ENCODE data around the gene QRSL1.
"Not testable (repeated sequence)": the region's sequence is repeated elsewhere in the genome, so short reads cannot be mapped to it uniquely, and the experiment has no call there.

The QRSL1 gene

DNA sequence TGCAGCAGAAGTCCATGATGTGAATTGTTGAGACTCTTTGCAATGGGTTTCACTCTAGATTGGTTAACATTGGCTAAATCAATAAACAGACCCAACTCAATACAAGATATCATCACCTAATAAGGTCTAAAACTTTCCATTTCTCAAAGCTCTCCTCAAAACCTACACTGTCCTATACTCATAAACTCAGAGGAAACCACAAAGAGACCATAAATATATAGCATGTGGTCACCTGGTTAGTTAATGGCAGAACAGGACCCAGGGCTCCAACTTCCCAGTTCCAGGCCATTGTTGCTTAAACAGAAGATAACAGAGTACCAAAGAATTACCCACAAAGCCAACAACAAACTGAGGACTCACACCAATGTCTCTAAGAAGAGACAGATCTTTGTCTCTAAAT lies 12.1 kb upstream of the QRSL1 start:
- Mint-ChIP-seq H3K27ac (no peak overlapping the region), H3K9me3 (no peaks in the 10 kb centered on the region), H3K4me1 (peaks cover 27% of the 10 kb centered on the region), H3K27me3 (no peaks in the 10 kb centered on the region), H3K4me3 (no peak overlapping the region)
- DNase-seq = no peak
- no peak for ATAC-seq

DNA sequence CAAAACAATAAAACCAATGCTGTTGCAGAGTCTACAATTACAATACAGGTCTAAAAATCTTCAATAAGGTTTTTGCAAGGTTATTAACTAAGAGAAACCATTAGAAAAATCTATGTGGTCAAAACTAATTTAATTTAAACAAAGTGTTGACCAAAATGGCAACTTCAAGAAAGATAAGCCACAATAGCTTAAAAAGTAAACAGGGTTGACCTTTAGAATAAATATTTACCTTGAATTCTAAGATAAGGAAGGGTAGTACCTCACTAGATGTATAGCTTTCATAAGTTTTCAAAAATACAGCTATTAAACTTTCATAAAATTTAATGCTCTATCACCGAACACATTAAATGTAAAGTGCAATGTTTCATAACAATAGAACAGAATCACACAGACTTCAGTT lies 11.5 kb upstream of the QRSL1 start:
- Mint-ChIP-seq H3K27me3 (no peaks in the 10 kb centered on the region), H3K27ac (no peak overlapping the region)

DNA sequence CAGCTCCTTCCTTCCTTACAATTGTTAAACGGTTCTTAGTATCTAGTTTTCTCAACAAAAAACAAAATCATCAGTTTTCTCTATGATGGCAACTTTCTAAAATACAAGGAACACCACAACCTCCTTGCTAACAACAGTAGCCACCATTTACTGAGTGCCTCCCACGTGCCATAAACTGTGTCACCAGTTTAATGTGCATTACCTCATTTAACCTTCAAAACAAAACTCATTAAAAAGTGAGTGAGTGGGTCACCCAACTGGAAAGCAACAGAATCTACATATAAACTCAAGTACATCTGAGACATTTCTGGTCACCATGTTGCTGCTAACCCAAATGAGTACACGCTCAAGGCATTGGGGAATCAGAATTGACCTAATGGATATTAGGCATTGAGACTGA lies 11.1 kb upstream of the QRSL1 start:
- Mint-ChIP-seq H3K27me3 (no peaks in the 10 kb centered on the region), H3K4me3 (no peak overlapping the region), H3K9me3 (no peaks in the 10 kb centered on the region), H3K27ac (no peak overlapping the region), H3K4me1 (peaks cover 16% of the 10 kb centered on the region)
- DNase-seq = no peak
- no peak for ATAC-seq

More for the DNA sequence above, 11.5 kb upstream of the QRSL1 start:
- peaks cover 21% of the 10 kb centered on the region for H3K4me1 Mint-ChIP-seq
- no peaks in the 10 kb centered on the region for H3K9me3 Mint-ChIP-seq
- H3K4me3 Mint-ChIP-seq = no peak overlapping the region
- ATAC-seq (no peak), DNase-seq (no peak)

DNA sequence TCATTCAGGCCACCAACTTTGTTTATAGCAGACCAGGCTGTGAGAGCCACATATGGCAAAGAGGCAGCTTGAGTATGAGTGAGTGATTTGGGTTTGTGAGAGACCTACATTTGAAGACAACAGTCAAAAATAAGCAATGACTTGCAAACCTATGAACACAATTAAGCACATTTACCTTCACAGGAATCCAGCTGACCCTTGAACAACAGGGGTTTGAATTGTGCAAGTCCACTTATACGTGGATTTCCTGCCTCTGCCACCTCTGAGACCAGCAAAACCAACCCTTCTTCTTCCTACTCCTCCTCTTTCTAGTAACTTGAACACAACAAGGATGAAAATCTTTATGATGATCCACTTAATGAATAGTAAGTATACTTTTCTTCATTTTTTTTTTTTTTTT lies 10.2 kb upstream of the QRSL1 start:
- H3K27ac Mint-ChIP-seq = no peak overlapping the region
- peaks cover 7% of the 10 kb centered on the region for H3K4me1 Mint-ChIP-seq
- H3K9me3 Mint-ChIP-seq = no peaks in the 10 kb centered on the region
- DNase-seq = no peak
- no peaks in the 10 kb centered on the region for H3K27me3 Mint-ChIP-seq
- ATAC-seq = no peak
- no peak overlapping the region for H3K4me3 Mint-ChIP-seq

DNA sequence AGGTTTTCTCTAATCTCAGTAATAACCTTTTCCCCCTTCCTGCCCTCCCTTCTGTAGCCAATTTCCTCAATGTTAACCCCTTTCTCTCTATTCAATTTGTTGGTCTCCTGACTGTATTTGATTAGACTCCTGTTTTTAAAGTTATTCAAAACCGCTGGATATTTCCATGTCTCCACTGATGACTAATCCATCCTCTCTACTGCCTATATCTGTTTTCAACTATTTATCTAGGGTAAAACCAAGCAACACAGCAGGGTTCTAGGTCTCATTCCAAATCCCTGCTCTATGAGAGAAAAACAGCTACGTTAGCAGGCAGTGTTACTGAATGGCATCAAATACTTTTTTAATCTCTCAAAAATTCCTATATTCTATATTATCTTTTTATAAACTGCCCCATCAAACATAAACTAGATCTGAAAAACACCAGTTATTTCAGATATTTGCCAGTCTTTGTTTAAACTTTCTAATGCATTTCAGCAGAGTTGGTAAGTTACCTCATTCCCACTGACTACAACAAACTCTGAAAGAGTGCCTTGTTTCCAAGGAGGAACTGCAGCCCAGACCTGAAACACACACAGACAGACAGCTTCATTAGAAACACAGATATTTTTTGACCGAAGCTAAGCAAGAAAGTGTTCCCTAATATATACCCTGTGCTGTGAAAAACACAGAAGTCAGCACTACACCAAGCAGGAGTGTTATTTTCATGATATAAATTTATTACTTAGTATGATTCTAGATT lies 8.3 kb upstream of the QRSL1 start:
- H3K27ac Mint-ChIP-seq = no peak overlapping the region

DNA sequence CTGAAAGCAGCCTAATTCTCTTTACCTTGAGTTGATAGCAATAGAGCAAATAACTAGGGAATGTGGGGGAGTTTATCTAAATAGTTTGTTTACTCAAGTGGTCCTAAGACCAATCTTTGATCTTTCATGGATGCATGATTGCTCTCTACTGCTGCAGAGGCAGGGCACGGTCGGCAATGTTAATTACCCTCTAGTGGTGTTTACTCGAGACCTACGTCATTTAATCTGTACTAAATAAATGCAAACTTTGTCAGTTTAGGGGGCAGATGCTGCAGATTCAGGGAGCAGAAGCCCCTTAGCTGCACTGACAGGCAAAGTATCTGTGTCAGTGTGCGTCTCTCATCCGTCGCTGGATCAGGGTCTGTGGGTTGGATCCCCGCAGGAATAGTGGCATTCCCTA lies 7.0 kb upstream of the QRSL1 start:
- Mint-ChIP-seq H3K27ac (no peak overlapping the region), H3K4me1 (peaks cover under 1% of the 10 kb centered on the region), H3K4me3 (no peak overlapping the region), H3K27me3 (no peaks in the 10 kb centered on the region), H3K9me3 (no peaks in the 10 kb centered on the region)
- DNase-seq (no peak), ATAC-seq (no peak)

More for the DNA sequence above, 8.3 kb upstream of the QRSL1 start:
- H3K27me3 Mint-ChIP-seq = no peaks in the 10 kb centered on the region
- ATAC-seq (no peak), DNase-seq (no peak)
- no peaks in the 10 kb centered on the region for H3K9me3 Mint-ChIP-seq
- no peak overlapping the region for H3K4me3 Mint-ChIP-seq
- peaks cover 4% of the 10 kb centered on the region for H3K4me1 Mint-ChIP-seq

DNA sequence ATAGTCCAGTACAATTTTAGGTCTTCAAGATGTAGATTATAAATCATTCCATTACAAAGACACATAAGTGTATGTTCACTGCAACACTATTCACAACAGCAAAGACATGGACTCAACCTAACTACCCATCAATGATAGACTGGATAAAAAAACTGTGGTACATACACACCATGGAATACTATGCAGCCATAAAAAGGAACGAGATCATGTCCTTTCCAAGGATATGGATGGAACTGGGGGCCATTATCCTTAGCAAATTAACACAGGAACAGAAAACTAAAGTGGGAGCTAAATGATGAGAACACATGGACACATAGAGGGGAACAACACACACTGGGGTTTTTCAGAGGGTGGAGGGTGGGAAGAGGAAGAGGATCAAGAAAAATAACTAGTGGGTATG lies 6.3 kb upstream of the QRSL1 start:
- ATAC-seq (no peak), DNase-seq (no peak)
- H3K4me1 Mint-ChIP-seq = peaks cover 2% of the 10 kb centered on the region
- H3K4me3 Mint-ChIP-seq = no peak overlapping the region
- no peaks in the 10 kb centered on the region for H3K27me3 Mint-ChIP-seq
- no peaks in the 10 kb centered on the region for H3K9me3 Mint-ChIP-seq
- H3K27ac Mint-ChIP-seq = no peak overlapping the region

DNA sequence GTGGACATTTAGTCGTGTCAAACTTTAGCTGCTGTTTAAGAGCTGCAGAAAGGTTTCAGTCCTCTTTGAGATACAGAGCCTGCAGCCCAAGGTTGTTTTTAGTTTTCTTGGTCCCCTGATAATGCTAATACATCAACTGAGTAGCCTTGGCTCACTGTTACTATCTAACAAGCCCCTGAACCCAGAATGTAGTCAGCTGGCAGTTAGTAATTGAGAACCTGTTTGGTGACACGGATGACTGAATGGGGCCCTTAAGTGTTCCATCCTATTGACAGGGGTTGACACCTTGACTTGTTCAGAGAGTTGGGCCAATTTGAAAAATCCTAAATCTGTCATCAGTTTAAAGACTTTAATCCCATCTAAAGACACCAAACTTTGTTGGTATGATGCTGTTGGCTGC lies 2.9 kb upstream of the QRSL1 start:
- DNase-seq (no peak), ATAC-seq (no peak)
- no peaks in the 10 kb centered on the region for H3K9me3 Mint-ChIP-seq
- no peak overlapping the region for H3K27ac Mint-ChIP-seq
- no peaks in the 10 kb centered on the region for H3K27me3 Mint-ChIP-seq
- peaks cover 17% of the 10 kb centered on the region for H3K4me1 Mint-ChIP-seq
- no peak overlapping the region for H3K4me3 Mint-ChIP-seq

DNA sequence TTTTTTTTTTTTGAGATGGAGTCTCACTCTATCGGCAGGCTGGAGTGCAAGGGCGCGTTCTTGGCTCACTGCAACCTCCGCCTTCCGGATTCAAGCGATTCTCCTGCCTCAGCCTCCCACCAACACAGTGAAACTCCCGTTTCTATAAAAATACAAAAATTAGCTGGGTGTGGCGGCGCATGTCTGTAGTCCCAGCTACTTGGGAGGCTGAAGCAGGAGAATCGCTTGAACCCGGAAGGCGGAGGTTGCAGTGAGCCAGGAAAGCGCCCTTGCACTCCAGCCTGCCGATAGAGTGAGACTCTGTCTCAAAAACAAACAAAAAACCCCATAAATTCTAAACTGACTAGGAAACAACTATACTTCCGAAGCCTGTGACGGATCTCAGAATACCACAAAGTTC lies 1.6 kb upstream of the QRSL1 start:
- not testable (repeated sequence) for H3K27ac Mint-ChIP-seq, DNase-seq, ATAC-seq, H3K27me3 Mint-ChIP-seq, H3K9me3 Mint-ChIP-seq
- Mint-ChIP-seq H3K4me1 (peaks cover 21% of the 10 kb centered on the region), H3K4me3 (peak overlapping the region; percentile 32 to 46)

DNA sequence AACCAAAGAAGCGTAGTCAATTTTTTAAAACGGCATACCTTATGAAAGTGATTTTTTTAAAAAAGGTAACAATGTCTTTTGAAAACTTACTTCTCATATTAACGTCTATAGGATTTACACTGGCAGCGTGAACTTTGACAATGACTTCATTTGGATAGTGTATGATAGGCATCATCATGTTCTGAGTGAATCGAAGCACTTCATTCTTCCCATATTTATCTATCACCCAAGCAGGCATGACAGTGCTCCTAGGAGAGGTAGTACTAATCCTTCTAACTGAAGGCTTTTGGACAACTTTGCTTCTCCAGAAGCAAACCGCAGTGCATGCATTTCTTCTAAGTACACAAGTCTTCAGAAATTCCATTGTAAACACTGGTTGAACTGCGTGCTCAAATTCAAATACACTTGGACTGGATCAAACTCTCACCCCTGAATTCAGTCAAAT lies 698 bp upstream of the QRSL1 start:
- Mint-ChIP-seq H3K4me1 (peaks cover 22% of the 10 kb centered on the region), H3K27me3 (no peaks in the 10 kb centered on the region), H3K9me3 (no peaks in the 10 kb centered on the region), H3K4me3 (peak overlapping the region; percentile 90 to 94), H3K27ac (peak overlapping the region; percentile 98)
- ATAC-seq (no peak), DNase-seq (no peak)

DNA sequence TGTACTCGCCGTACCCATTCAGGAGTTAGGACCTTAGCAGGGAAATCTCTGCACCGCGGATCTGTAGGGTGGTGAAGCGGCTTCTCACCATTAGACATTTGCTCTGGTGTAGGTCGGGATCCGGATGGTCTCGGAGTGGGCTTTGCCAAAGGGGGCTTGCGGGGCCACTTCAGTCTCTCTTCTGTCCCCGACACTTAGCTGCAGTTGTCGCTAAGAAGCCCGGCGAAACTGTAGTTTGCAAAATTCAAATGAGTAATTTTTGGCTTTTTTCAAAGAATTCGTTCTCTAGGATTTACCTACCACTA lies 433 bp downstream of the QRSL1 start:
- Mint-ChIP-seq H3K4me3 (peak overlapping the region; percentile 90 to 94), H3K4me1 (peaks cover 22% of the 10 kb centered on the region), H3K27me3 (no peaks in the 10 kb centered on the region), H3K9me3 (no peaks in the 10 kb centered on the region), H3K27ac (peak overlapping the region; percentile 98)
- DNase-seq = no peak
- ATAC-seq = no peak

DNA sequence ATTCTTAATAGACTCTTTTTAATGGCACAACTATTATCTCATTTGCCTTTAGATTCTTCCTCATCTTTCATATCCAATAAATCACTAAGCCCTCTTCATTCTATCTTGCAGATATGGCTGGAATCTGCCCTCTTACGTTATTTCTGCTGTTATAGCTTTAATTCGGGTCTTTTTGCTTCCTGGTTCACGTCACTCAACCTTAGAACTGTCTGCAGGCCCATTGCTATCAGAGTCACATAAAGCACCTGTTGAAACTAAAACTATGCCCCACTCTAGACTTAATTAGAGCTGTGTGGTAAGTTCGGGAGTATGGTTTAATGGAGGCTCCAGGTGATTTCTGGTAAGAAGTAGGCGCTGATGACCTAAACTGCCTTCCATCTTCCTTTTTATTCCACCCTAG lies 988 bp downstream of the QRSL1 start:
- H3K27ac Mint-ChIP-seq = peak overlapping the region; percentile 98
- H3K4me3 Mint-ChIP-seq = peak overlapping the region; percentile 90 to 94
- H3K27me3 Mint-ChIP-seq = no peaks in the 10 kb centered on the region
- H3K9me3 Mint-ChIP-seq = no peaks in the 10 kb centered on the region
- ATAC-seq = no peak
- peaks cover 22% of the 10 kb centered on the region for H3K4me1 Mint-ChIP-seq
- DNase-seq = no peak

DNA sequence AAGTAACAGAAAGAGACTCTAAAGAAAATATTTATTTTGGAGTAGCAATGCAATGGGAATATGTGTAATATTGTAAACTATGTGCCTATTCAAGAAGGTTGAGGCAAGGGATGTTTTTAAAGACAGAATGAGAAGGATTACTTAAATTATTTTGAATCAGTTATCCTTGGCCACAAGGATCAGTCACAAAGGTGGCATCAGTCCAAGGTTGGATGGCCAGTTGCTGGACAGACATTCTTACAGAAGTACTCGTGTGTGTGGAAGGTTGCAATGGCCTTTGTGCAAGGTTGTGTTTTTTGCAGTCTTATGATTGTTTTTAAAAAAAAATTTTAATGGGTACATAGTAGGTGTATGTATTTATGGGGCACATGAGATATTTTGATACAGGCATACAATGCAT lies 2.0 kb downstream of the QRSL1 start:
- DNase-seq (no peak), ATAC-seq (no peak)
- Mint-ChIP-seq H3K27ac (no peak overlapping the region), H3K4me1 (peaks cover 22% of the 10 kb centered on the region), H3K4me3 (no peak overlapping the region), H3K9me3 (no peaks in the 10 kb centered on the region), H3K27me3 (no peaks in the 10 kb centered on the region)

DNA sequence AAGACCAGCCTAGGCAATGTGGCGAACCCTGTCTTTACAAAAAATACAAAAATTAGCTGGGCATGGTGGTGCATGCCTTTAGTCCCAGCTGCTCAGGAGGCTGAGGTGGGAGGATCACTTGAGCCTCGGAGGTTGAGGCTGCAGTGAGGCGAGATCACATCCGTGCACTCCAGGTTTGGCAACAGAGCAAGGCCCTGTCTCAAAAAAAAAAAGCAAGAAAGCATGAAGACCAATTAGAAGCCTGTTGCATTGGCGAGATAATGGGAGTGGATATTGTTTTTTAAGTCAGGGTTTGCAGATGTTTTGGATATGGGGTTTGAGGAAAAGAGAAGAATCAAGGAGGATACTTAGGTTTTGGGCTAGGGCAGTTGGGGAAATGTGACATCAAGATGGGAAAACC lies 5.2 kb downstream of the QRSL1 start:
- H3K27me3 Mint-ChIP-seq = no peaks in the 10 kb centered on the region
- peaks cover 37% of the 10 kb centered on the region for H3K4me1 Mint-ChIP-seq
- H3K27ac Mint-ChIP-seq = no peak overlapping the region
- H3K9me3 Mint-ChIP-seq = no peaks in the 10 kb centered on the region
- ATAC-seq (no peak), DNase-seq (no peak)
- no peak overlapping the region for H3K4me3 Mint-ChIP-seq

DNA sequence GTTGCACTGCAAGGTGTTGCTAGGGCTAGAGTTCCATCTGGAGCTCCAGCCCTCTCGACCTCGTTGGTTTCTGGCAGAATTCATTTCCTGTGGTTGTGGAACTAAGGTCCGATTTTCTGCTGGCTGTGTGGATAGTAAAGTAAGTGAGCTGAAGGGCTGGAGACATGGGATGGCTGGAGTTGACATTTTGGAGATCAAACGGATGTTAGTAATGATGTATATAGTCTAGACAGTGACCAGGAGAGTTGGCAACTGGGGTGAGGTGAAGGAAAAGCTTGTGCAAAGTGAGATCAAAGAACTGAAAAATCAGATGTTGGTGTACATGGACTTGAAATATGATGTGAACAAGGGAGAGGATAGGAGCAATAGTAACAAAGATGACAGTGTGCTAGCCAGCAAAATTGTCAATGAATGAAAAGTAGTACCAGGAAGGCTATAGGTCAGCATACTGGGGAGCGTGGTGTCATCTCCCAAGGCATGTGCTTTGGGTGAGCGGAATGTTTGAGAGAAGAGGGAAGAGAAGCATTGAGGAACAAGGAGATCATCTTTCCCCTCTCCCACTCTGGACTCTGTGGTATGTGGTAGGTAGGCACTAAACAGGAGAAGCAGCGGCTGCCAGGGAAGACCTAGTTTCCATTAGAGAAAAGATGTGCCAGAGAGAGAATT lies 7.8 kb downstream of the QRSL1 start:
- Mint-ChIP-seq H3K4me3 (no peak overlapping the region), H3K27ac (no peak overlapping the region)
- no peak for DNase-seq

DNA sequence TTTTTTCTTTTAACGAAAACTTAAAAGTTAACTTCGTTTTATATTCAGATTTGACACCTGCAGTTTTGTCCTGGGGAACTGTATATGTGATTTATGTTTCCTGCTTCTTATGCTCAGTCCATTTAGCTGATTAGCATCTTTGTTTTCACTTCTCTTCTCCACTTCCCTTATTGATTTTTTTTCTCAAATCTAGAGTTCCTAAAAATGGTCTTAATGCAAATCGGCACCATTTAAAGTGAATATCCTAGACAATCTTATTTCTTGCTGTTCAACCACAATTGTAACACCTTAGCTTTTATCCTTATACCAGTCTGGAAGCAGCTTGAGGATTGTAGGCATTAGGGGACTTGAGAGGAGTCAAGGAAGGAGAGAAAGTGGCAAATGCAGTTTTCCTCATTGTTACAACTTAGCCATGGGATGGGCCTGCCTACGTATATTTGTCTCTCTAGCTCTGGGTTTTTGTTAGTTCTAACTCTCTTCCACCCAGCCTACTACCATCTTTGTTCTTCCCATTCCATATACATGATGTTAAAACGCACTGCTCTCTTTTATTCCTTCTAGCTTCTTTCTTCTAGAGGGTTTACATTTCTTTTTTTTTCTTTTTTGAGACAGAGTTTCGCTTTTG lies 8.5 kb downstream of the QRSL1 start:
- H3K4me1 Mint-ChIP-seq = peaks cover 31% of the 10 kb centered on the region
- ATAC-seq = no peak

More for the DNA sequence above, 7.8 kb downstream of the QRSL1 start:
- Mint-ChIP-seq H3K4me1 (peaks cover 35% of the 10 kb centered on the region), H3K9me3 (no peaks in the 10 kb centered on the region), H3K27me3 (no peaks in the 10 kb centered on the region)
- no peak for ATAC-seq

More for the DNA sequence above, 8.5 kb downstream of the QRSL1 start:
- Mint-ChIP-seq H3K9me3 (no peaks in the 10 kb centered on the region), H3K4me3 (no peak overlapping the region), H3K27me3 (no peaks in the 10 kb centered on the region), H3K27ac (peak overlapping the region in 1 of 2 donors; percentile 74)
- DNase-seq = no peak

All from stimulated activated naive CD8-positive, alpha-beta T cell treated with anti-CD3 and anti-CD28 coated beads, Interleukin-15, amount 100 ng/mL, for 72 hours (primary cell).